PC-9 (cell line): ENCODE results near the gene SPINT3. TPM values are rescaled to one million over a fixed set of nuclear protein-coding genes. Genes with fewer than 3 reads are reported as not detected.

Experiments
- BruUV-seq: library from RNA; stranded (reverse); fragments of 400-500 nt; replicated peaks from 2 replicates; lab custom pipeline; 2021; lab: Mats Ljungman, UMichigan
- CTCF ChIA-PET: fragments of 300-600 bp; sonication (Branson Sonifier 250); formaldehyde crosslinking; loops from one replicate; lab custom pipeline; 2022; ENCODE audit warnings: antibody characterized with exemption; lab: Charles Lee
- POLR2A ChIA-PET: fragments of 300-600 bp; sonication (Branson Sonifier 250); formaldehyde crosslinking; loops from one replicate; lab custom pipeline; 2022; ENCODE audit warnings: antibody characterized with exemption; ENCODE audit not compliant: unreplicated experiment; lab: Charles Lee
- DNase-seq, 2 experiments: peaks; one replicate each; pipeline versions ENCODE4 v3.0.0 to v3.0.0-alpha.2; 2015 to 2022; ENCODE audit warnings: mixed read lengths in 1 of 2
- H2AFZ ChIP-seq: fragments of 200-600 bp; sonication (generic); 2 replicates; pipeline ENCODE4 v1.8.1; 2017; ENCODE audit warnings: antibody characterized with exemption
- H3F3A ChIP-seq: fragments of 200-600 bp; sonication (generic); 2 replicates; pipeline ENCODE4 v1.8.1; 2017; ENCODE audit warnings: antibody characterized with exemption, mild to moderate bottlenecking, low read depth; ENCODE audit not compliant: insufficient read depth
- H3K27ac ChIP-seq: fragments of 200-600 bp; sonication (generic); 2 replicates; pipeline ENCODE4 v1.6.1; 2016; ENCODE audit warnings: mixed run types
- H3K27me3 ChIP-seq: fragments of 200-600 bp; sonication (generic); 2 replicates; pipeline ENCODE4 v1.6.1; 2016; ENCODE audit warnings: low read depth, mixed run types; ENCODE audit not compliant: insufficient read depth
- H3K36me3 ChIP-seq: fragments of 200-600 bp; sonication (generic); 2 replicates; pipeline ENCODE4 v1.6.1; 2016; ENCODE audit warnings: low read depth, mixed run types
- H3K4me1 ChIP-seq: fragments of 200-600 bp; sonication (generic); replicated peaks from 2 replicates; pipeline ENCODE4 v1.6.1; 2016; ENCODE audit warnings: mixed run types; ENCODE audit not compliant: insufficient read depth
- H3K4me2 ChIP-seq: fragments of 200-600 bp; sonication (generic); 2 replicates; pipeline ENCODE4 v1.6.1; 2017; ENCODE audit warnings: mixed run types
- H3K4me3 ChIP-seq: fragments of 200-600 bp; sonication (generic); 2 replicates; pipeline ENCODE4 v1.6.1; 2016; ENCODE audit warnings: mixed run types
- H3K79me2 ChIP-seq: fragments of 200-600 bp; sonication (generic); 2 replicates; pipeline ENCODE4 v1.6.1; 2017; ENCODE audit warnings: low read depth, mixed run types
- H3K9me2 ChIP-seq: fragments of 200-600 bp; sonication (generic); 2 replicates; pipeline ENCODE4 v1.8.1; 2017; ENCODE audit warnings: mild to moderate bottlenecking; ENCODE audit not compliant: insufficient read depth
- H3K9me3 ChIP-seq: fragments of 200-600 bp; sonication (generic); 2 replicates; pipeline ENCODE4 v1.8.1; 2016; ENCODE audit warnings: low read depth; ENCODE audit not compliant: insufficient read depth
- H4K20me1 ChIP-seq: fragments of 200-600 bp; sonication (generic); 2 replicates; pipeline ENCODE4 v1.8.1; 2017; ENCODE audit not compliant: insufficient read depth
- CTCF ChIP-seq: fragments of 200-600 bp; sonication (generic); conservative IDR thresholded peaks from 2 replicates; pipeline ENCODE4 v1.6.1; 2017; ENCODE audit warnings: mixed run types, antibody characterized with exemption, mild to moderate bottlenecking, moderate library complexity
- EZH2 ChIP-seq: fragments of 200-600 bp; sonication (generic); IDR thresholded peaks from 2 replicates; pipeline ENCODE4 v1.8.0; 2017; ENCODE audit warnings: antibody characterized with exemption, low read depth
- intact Hi-C: fragments of 100-400 bp; cut with micrococcal nuclease; formaldehyde crosslinking; loops from one replicate; pipeline ENCODE4 v1.10.0; 2022; ENCODE audit not compliant: unreplicated experiment
- total RNA-seq: library from RNA; stranded (reverse); gene quantifications from 2 replicates; pipeline ENCODE4 v1.2.3, GENCODE V29; 2021

The SPINT3 gene
- total RNA-seq, 1 experiment from 2014 or later: not detected

GRCh38 chr20:45462711-45463509 lies 52.5 kb downstream of the SPINT3 start:
- Histone ChIP-seq H3K27ac (no peak overlapping the region), H3K4me3 (no peak overlapping the region), H2AFZ (no peak overlapping the region), H4K20me1 (no peaks in the 10 kb centered on the region), H3K27me3 (no peaks in the 10 kb centered on the region), H3F3A (peaks cover 12% of the 10 kb centered on the region), H3K4me1 (peaks cover 27% of the 10 kb centered on the region), H3K36me3 (no peaks in the 10 kb centered on the region), H3K9me3 (no peaks in the 10 kb centered on the region), H3K9me2 (no peaks in the 10 kb centered on the region), H3K4me2 (no peak overlapping the region), H3K79me2 (no peaks in the 10 kb centered on the region)
- POLR2A ChIA-PET: no interaction called here
- TF ChIP-seq CTCF (no peak), EZH2 (no peak)
- CTCF ChIA-PET: no interaction called here
- no peak for DNase-seq
- no TSS peak for BruUV-seq
- intact Hi-C loops: loop anchor here (10.0 kb wide), 2 partner anchors 162 to 312 kb away; partner anchors contain the start of gene WFDC10A

Other genes starting within 250 kb of the SPINT3 start
- not detected in 2 replicates for gene RBPJL, start 208.8 kb downstream of the SPINT3 start, total RNA-seq
- gene MATN4, start 207.3 kb downstream of the SPINT3 start, total RNA-seq: 0.33 and 0.60 TPM in 2 replicates
- 114 and 117 TPM in 2 replicates for gene SDC4, start 167.2 kb downstream of the SPINT3 start, total RNA-seq
- gene SYS1, start 152.5 kb downstream of the SPINT3 start, total RNA-seq: 35.1 and 38.8 TPM in 2 replicates
- gene TP53TG5, start 137.3 kb downstream of the SPINT3 start, total RNA-seq: 0.23 TPM in 1 of 2 replicates, not detected in the other
- 69.0 and 77.1 TPM in 2 replicates for gene DBNDD2, start 107.3 kb downstream of the SPINT3 start, total RNA-seq
- gene PIGT, start 99.5 kb downstream of the SPINT3 start, total RNA-seq: 101 and 121 TPM in 2 replicates
- 159 and 185 TPM in 2 replicates for gene WFDC2, start 45.9 kb downstream of the SPINT3 start, total RNA-seq
- gene WFDC6, start 23.9 kb upstream of the SPINT3 start, total RNA-seq: not detected in 2 replicates
- gene EPPIN, start 31.8 kb upstream of the SPINT3 start, total RNA-seq: not detected in 2 replicates
- gene WFDC8, start 63.7 kb upstream of the SPINT3 start, total RNA-seq: not detected in 2 replicates
- not detected in 2 replicates for gene WFDC10A, start 114.1 kb upstream of the SPINT3 start, total RNA-seq
- gene WFDC9, start 115.7 kb upstream of the SPINT3 start, total RNA-seq: not detected in 2 replicates
- not detected in 2 replicates for gene WFDC11, start 154.6 kb upstream of the SPINT3 start, total RNA-seq
- gene WFDC13, start 186.4 kb upstream of the SPINT3 start, total RNA-seq: not detected in 2 replicates
- not detected in 2 replicates for gene WFDC10B, start 189.4 kb upstream of the SPINT3 start, total RNA-seq
- not detected in 2 replicates for gene SPINT4, start 206.7 kb upstream of the SPINT3 start, total RNA-seq